ENCODE measurements around the gene AGMO.

Gene AGMO

DNA sequence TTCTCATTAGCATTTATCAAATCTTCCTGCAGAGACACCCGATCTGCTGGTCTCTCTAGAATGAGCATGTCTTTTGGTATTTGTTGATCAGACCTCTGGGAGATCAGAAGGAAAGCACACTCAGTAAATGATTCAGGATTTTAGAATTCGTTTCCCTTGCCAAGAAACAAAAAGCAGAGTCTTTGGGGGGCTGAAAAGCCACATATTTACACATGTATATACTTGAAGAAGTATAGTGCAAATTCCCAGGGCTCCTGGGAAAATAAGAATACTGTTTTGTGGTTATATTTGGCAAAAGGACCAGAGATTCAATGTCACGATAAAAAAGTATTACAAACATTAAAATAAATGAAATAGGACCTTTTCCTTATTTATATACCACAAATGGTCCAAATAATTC, 100.2 kb downstream of the AGMO start:
- DNase-seq (ENCODE audit: low spot score), result no peak

GRCh38 chr7:15459018-15459615, 102.7 kb downstream of the AGMO start:
- peak; percentile 37 for DNase-seq (ENCODE audit: low spot score)

DNA sequence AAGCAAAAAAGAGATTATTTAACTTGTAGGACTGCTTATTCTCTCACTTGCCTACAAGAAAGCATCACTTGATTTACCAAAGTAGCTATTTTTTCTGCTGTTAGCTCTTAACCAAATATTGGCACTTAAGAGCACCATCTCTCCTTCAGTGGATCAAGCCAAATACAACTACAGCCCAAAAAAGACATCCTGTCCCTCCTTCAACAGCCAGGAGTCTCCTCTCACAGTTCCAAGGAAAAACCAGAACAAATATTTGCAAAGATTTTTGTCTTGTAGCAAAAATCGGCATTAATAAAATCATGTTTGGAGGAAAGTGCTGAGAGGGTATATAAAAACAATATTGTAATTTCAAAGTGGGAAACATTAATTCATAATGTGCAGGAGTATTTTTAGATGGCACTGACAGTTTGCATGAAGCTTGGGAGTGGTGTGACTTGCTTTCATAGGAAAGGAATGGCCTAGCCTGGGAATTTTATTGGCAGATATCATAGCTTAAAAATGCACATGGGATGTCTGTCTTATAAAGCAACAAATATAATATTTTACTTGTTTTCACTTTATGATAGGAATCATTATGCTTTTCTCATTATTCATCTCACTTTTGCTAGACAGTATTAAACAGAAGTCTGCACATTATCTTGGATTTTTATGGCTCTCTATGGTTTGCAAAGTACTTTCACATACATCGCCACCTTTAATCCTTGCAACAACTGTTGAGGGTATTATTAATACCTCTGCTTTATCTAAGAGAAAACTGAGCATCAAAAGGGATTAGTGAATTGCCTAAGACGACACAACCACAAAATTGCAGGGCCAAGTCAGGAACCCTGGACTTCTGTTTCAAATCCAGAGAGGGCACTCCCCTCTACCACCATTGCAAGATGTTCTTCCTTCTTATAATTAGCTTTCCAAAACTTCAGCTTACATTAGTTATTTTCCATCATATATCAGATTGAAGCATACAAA, 103.5 kb downstream of the AGMO start:
- DNase-seq (ENCODE audit: low spot score), result no peak

- DNase-seq (ENCODE audit: low spot score), result no peak
Measured at GRCh38 chr7:15452670-15453069, 109.1 kb downstream of the AGMO start.

- no peak for DNase-seq (ENCODE audit: low spot score)
Measured at GRCh38 chr7:15446722-15447121, 115.1 kb downstream of the AGMO start.

DNA sequence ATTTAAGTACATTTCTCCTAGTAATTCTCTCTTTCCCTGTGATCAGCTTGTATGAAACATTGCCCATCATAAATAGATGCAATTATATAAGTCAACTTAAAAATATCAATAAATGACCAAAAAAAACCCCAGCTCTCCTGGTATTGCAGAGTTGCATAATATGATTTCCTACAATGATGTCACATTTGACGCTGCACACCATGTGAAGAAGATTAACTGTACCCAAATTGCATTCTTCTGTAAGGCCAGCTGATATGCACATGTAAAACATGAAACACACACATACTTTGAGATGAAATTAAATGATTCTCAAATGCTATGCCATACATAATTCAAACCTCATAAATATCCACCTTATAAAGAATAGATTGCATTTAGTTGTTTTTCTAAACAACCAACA, 115.5 kb downstream of the AGMO start:
- DNase-seq (ENCODE audit: low spot score), result peak; percentile 27

- DNase-seq (ENCODE audit: low spot score), result no peak
Measured at GRCh38 chr7:15441915-15442314, 119.9 kb downstream of the AGMO start.

DNA sequence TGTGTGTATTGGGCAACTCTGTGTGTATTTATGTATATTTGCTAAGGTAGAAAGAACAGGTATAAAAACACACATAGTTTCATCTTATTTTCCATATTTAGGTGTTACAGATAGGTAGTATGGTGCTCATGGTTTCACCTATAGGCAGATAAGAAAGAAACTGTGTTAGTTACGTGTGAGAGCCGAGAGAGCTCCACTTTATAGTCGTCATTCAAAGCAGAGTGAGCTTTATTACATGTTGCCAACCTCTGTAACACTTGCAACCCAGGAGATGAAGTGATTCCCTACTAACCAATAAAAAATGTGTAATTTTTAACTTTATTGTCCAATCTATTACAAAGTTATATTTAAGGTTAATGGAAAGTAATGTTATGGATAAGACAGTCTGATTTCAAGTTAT, 121.3 kb downstream of the AGMO start:
- DNase-seq (ENCODE audit: low spot score), result no peak

GRCh38 chr7:15439853-15440252, 122.0 kb downstream of the AGMO start:
- DNase-seq (ENCODE audit: low spot score), result no peak

DNA sequence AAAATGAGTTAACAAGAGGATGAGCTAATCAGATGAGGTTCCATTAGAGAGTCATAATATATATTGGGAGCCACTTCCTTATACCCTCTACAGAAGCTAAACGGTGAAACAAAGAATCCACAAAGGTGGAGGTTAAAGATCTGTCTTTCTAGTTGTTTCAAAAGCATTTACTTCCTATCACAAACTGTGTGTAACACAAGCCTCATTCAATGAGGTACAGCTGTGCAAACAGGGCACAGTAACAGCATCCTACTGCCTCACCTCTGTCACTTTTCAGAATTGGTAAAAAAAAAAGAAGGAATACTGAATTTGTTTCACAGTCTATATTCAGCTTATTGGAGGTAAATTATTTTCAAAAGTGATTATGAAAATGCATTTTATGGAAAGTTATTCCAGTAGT, 128.7 kb downstream of the AGMO start:
- no peak for DNase-seq (ENCODE audit: low spot score)

DNA sequence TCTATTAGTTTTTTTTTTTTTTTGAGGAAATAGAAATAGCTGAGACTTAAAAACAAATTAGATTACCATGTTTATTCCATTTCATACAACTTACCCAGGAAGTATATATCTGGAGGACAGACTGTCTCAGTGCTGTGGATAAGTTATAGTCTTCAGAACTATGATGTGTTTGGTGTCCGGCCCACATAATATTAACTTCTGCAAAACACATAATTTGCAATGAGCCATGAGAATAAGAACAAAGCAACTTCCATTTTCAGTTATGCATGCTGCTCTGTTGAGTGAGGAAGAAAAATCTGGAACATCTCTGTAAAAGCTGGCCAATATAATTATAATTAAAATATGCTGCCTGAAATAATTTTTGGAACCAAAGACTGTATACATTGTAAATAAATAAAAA, 130.9 kb downstream of the AGMO start:
- no peak for DNase-seq (ENCODE audit: low spot score)

DNA sequence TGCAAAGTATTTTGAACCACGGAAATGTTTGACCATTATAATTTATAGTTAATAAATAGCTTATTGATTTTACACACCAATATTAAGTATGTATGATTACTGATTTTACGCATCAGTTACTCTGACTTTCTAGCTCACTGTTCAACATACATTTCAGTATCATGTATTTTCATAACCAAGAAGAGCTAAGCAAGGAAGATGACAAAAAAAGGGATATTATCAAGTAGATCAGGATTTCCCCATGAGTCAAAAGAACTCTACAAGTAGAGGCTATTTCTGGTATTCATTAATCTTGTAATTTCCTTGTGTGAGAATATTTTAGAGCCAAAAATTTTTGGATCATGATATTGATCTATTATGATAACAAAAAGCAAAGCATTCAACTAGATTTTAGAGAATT, 131.6 kb downstream of the AGMO start:
- no peak for DNase-seq (ENCODE audit: low spot score)

GRCh38 chr7:15424468-15424867, 137.3 kb downstream of the AGMO start:
- DNase-seq (ENCODE audit: low spot score), result no peak

GRCh38 chr7:15419596-15419995, 142.2 kb downstream of the AGMO start:
- no peak for DNase-seq (ENCODE audit: low spot score)

- DNase-seq (ENCODE audit: low spot score), result no peak
Measured at GRCh38 chr7:15418264-15418663, 143.6 kb downstream of the AGMO start.

GRCh38 chr7:15417341-15417988, 144.3 kb downstream of the AGMO start:
- no peak for DNase-seq (ENCODE audit: low spot score)

DNA sequence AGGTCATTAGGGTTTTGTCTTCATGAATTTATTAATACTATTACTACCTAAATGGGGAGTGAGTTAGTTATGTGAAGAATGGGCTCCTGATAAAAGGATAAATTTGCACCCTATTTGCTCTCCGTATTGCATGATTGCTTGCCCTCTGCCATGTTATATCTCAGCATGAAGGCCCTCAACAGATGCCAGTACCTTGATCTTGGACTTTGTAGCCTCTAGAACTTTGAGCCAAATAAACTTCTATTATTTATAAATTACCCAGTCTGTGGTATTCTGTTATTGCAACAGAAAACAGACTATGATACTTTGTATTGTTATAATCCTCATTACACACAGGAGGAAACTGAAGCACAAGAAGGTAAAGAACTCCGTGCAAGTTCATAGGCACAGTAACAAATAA, 150.8 kb downstream of the AGMO start:
- no peak for DNase-seq (ENCODE audit: low spot score)

- no peak for DNase-seq (ENCODE audit: low spot score)
Measured at GRCh38 chr7:15407910-15408309, 153.9 kb downstream of the AGMO start.

DNA sequence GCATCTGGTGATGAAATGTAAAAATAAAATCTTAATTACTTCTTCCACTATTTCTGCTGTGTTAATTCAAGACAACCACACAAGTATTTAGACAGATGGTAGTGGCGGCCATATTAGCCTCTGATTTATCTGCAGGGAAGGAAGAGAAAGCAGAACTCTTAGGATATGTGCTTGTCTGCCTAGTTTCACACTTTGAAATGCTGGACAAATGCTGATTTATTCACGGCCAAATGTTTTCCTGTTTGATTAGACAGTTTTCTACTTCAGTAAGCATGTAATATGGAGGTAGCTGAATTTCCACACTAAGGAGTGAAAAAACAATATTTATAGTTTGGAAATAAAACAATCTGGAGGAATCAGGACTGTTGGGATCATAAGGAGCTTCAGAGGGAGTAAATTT, 158.1 kb downstream of the AGMO start:
- no peak for DNase-seq (ENCODE audit: low spot score)

- no peak for DNase-seq (ENCODE audit: low spot score)
Measured at GRCh38 chr7:15403315-15403714, 158.5 kb downstream of the AGMO start.

DNA sequence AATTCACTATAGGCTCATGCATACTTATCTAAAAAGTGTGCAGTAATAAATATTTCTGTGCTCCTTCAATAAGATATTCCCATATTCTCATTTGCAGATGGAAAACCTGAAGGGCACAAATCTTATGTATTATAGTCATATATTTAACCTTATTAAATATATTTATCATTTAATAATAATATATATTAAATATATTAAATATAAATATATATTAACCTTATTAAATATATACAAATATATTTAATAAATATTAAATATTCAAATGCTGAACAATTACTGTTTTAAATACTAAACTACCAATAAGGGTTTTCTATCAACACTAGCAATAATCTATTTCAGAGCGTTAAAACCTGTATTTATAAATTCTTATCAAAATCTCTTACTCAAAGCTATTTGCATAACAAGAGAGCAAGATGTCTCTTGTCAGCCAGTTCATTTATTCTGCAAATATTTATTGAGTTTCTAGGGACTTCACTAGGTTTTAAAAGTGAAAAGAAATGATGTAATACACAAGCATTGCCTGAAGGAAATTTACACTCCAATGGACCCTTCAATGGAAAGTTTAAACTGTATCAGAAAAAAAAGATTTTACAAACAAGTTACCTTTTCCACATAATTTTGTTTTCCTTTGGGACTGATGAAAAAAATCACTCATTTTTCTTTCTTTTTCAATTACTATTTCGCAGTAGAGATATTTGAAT, 159.2 kb downstream of the AGMO start:
- DNase-seq (ENCODE audit: low spot score), result no peak

DNA sequence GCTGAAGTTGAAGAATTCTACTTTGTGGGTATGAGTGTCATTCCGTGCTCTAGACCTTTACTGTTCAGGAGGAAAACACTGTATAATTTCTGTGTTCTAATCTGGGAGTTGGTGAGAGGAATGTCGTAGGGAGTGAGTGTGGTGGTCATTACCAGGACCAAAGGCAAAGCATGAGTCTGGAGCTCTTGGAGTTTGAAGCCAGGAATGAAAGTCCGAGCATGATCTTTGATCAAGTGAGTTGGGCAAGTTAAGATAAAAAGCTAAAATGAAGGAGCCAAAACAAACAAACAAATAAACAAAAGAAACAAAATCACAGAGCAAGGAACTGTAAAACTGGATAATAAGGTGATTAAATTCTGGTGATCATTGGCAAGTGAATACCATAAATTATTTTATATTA, 161.4 kb downstream of the AGMO start:
- no peak for DNase-seq (ENCODE audit: low spot score)
